ENCODE data around the gene TMBIM1.

The TMBIM1 gene

GRCh38 chr2:218305383-218305782 is 13.1 kb upstream of the TMBIM1 start:
- no peaks in the 10 kb centered on the region for H3K36me3 ChIP-seq (ENCODE audit: control insufficient read depth, insufficient read depth, low read length)
- no peak overlapping the region for H3K27ac ChIP-seq (ENCODE audit: low read length)
- H3K27me3 ChIP-seq (ENCODE audit: control insufficient read depth, insufficient read depth, low read length), result no peaks in the 10 kb centered on the region
- WGBS (ENCODE audit: insufficient coverage, insufficient read length), result no CpG with 5 or more reads among the region's 5 CpGs
- H3K9me3 ChIP-seq (ENCODE audit: control insufficient read depth, insufficient read depth, low read length), result no peaks in the 10 kb centered on the region
- no peak overlapping the region for H3K4me3 ChIP-seq (ENCODE audit: low read length)
- no peak for DNase-seq (ENCODE audit: low read depth, low spot score)
- no peaks in the 10 kb centered on the region for H3K4me1 ChIP-seq (ENCODE audit: control insufficient read depth, insufficient read depth, low read length)

GRCh38 chr2:218301176-218301819 is 9.0 kb upstream of the TMBIM1 start:
- no peak overlapping the region for H3K27ac ChIP-seq (ENCODE audit: low read length)
- H3K4me1 ChIP-seq (ENCODE audit: control insufficient read depth, insufficient read depth, low read length), result no peaks in the 10 kb centered on the region
- no peaks in the 10 kb centered on the region for H3K9me3 ChIP-seq (ENCODE audit: control insufficient read depth, insufficient read depth, low read length)
- no peaks in the 10 kb centered on the region for H3K36me3 ChIP-seq (ENCODE audit: control insufficient read depth, insufficient read depth, low read length)
- WGBS (ENCODE audit: insufficient coverage, insufficient read length), result no CpG with 5 or more reads among the region's 9 CpGs
- peak; percentile 83 for DNase-seq (ENCODE audit: low read depth, low spot score)
- H3K27me3 ChIP-seq (ENCODE audit: control insufficient read depth, insufficient read depth, low read length), result no peaks in the 10 kb centered on the region
- H3K4me3 ChIP-seq (ENCODE audit: low read length), result no peak overlapping the region

GRCh38 chr2:218300141-218300540 is 7.8 kb upstream of the TMBIM1 start:
- Histone ChIP-seq H3K36me3 (ENCODE audit: control insufficient read depth, insufficient read depth, low read length) (no peaks in the 10 kb centered on the region), H3K4me3 (ENCODE audit: low read length) (no peak overlapping the region), H3K4me1 (ENCODE audit: control insufficient read depth, insufficient read depth, low read length) (no peaks in the 10 kb centered on the region; the same call in 1 of the 2 replicates), H3K27ac (ENCODE audit: low read length) (no peak overlapping the region), H3K27me3 (ENCODE audit: control insufficient read depth, insufficient read depth, low read length) (no peaks in the 10 kb centered on the region), H3K9me3 (ENCODE audit: control insufficient read depth, insufficient read depth, low read length) (no peaks in the 10 kb centered on the region)
- no peak for DNase-seq (ENCODE audit: low read depth, low spot score)
- no CpG with 5 or more reads among the region's 4 CpGs for WGBS (ENCODE audit: insufficient coverage, insufficient read length)

- WGBS (ENCODE audit: insufficient coverage, insufficient read length), result no CpG with 5 or more reads among the region's 6 CpGs
- peaks cover 2% of the 10 kb centered on the region; the same call in 1 of the 2 replicates for H3K4me1 ChIP-seq (ENCODE audit: control insufficient read depth, insufficient read depth, low read length)
- no peaks in the 10 kb centered on the region for H3K36me3 ChIP-seq (ENCODE audit: control insufficient read depth, insufficient read depth, low read length)
- no peaks in the 10 kb centered on the region for H3K9me3 ChIP-seq (ENCODE audit: control insufficient read depth, insufficient read depth, low read length)
- no peak overlapping the region for H3K4me3 ChIP-seq (ENCODE audit: low read length)
- H3K27me3 ChIP-seq (ENCODE audit: control insufficient read depth, insufficient read depth, low read length), result no peaks in the 10 kb centered on the region
- no peak overlapping the region for H3K27ac ChIP-seq (ENCODE audit: low read length)
- no peak for DNase-seq (ENCODE audit: low read depth, low spot score)
Measured at GRCh38 chr2:218298314-218298875, 6.1 kb upstream of the TMBIM1 start.

GRCh38 chr2:218296847-218297246 is 4.5 kb upstream of the TMBIM1 start:
- H3K27ac ChIP-seq (ENCODE audit: low read length), result no peak overlapping the region
- no peak for DNase-seq (ENCODE audit: low read depth, low spot score)
- H3K9me3 ChIP-seq (ENCODE audit: control insufficient read depth, insufficient read depth, low read length), result no peaks in the 10 kb centered on the region
- no peaks in the 10 kb centered on the region for H3K36me3 ChIP-seq (ENCODE audit: control insufficient read depth, insufficient read depth, low read length)
- H3K4me3 ChIP-seq (ENCODE audit: low read length), result no peak overlapping the region
- no CpG with 5 or more reads among the region's 7 CpGs for WGBS (ENCODE audit: insufficient coverage, insufficient read length)
- H3K4me1 ChIP-seq (ENCODE audit: control insufficient read depth, insufficient read depth, low read length), result peaks cover 2% of the 10 kb centered on the region; the same call in 1 of the 2 replicates
- H3K27me3 ChIP-seq (ENCODE audit: control insufficient read depth, insufficient read depth, low read length), result no peaks in the 10 kb centered on the region

GRCh38 chr2:218296200-218296599 is 3.9 kb upstream of the TMBIM1 start:
- Histone ChIP-seq H3K9me3 (ENCODE audit: control insufficient read depth, insufficient read depth, low read length) (no peaks in the 10 kb centered on the region), H3K36me3 (ENCODE audit: control insufficient read depth, insufficient read depth, low read length) (no peaks in the 10 kb centered on the region), H3K4me1 (ENCODE audit: control insufficient read depth, insufficient read depth, low read length) (peaks cover 2% of the 10 kb centered on the region; the same call in 1 of the 2 replicates), H3K27ac (ENCODE audit: low read length) (no peak overlapping the region), H3K27me3 (ENCODE audit: control insufficient read depth, insufficient read depth, low read length) (no peaks in the 10 kb centered on the region), H3K4me3 (ENCODE audit: low read length) (no peak overlapping the region)
- no CpG with 5 or more reads among the region's 1 CpG for WGBS (ENCODE audit: insufficient coverage, insufficient read length)
- no peak for DNase-seq (ENCODE audit: low read depth, low spot score)

- H3K27ac ChIP-seq (ENCODE audit: low read length), result no peak overlapping the region
- H3K4me1 ChIP-seq (ENCODE audit: control insufficient read depth, insufficient read depth, low read length), result peaks cover 2% of the 10 kb centered on the region; the same call in 1 of the 2 replicates
- H3K36me3 ChIP-seq (ENCODE audit: control insufficient read depth, insufficient read depth, low read length), result no peaks in the 10 kb centered on the region
- no peak overlapping the region for H3K4me3 ChIP-seq (ENCODE audit: low read length)
- no peaks in the 10 kb centered on the region for H3K27me3 ChIP-seq (ENCODE audit: control insufficient read depth, insufficient read depth, low read length)
- no CpG with 5 or more reads among the region's 7 CpGs for WGBS (ENCODE audit: insufficient coverage, insufficient read length)
- no peak for DNase-seq (ENCODE audit: low read depth, low spot score)
- H3K9me3 ChIP-seq (ENCODE audit: control insufficient read depth, insufficient read depth, low read length), result no peaks in the 10 kb centered on the region
Measured at GRCh38 chr2:218295029-218295428, 2.7 kb upstream of the TMBIM1 start.

- Histone ChIP-seq H3K36me3 (ENCODE audit: control insufficient read depth, insufficient read depth, low read length) (no peaks in the 10 kb centered on the region), H3K9me3 (ENCODE audit: control insufficient read depth, insufficient read depth, low read length) (no peaks in the 10 kb centered on the region), H3K4me1 (ENCODE audit: control insufficient read depth, insufficient read depth, low read length) (peaks cover 2% of the 10 kb centered on the region; the same call in 1 of the 2 replicates), H3K27ac (ENCODE audit: low read length) (no peak overlapping the region), H3K27me3 (ENCODE audit: control insufficient read depth, insufficient read depth, low read length) (no peaks in the 10 kb centered on the region), H3K4me3 (ENCODE audit: low read length) (no peak overlapping the region)
- no peak for DNase-seq (ENCODE audit: low read depth, low spot score)
- no CpG with 5 or more reads among the region's 5 CpGs for WGBS (ENCODE audit: insufficient coverage, insufficient read length)
Measured at GRCh38 chr2:218294430-218295022, 2.2 kb upstream of the TMBIM1 start.

- Histone ChIP-seq H3K36me3 (ENCODE audit: control insufficient read depth, insufficient read depth, low read length) (no peaks in the 10 kb centered on the region), H3K9me3 (ENCODE audit: control insufficient read depth, insufficient read depth, low read length) (no peaks in the 10 kb centered on the region), H3K4me3 (ENCODE audit: low read length) (no peak overlapping the region), H3K27ac (ENCODE audit: low read length) (no peak overlapping the region), H3K4me1 (ENCODE audit: control insufficient read depth, insufficient read depth, low read length) (peaks cover 2% of the 10 kb centered on the region; the same call in 1 of the 2 replicates), H3K27me3 (ENCODE audit: control insufficient read depth, insufficient read depth, low read length) (no peaks in the 10 kb centered on the region)
- no peak for DNase-seq (ENCODE audit: low read depth, low spot score)
- no CpG with 5 or more reads among the region's 5 CpGs for WGBS (ENCODE audit: insufficient coverage, insufficient read length)
Measured at GRCh38 chr2:218293715-218294429, 1.6 kb upstream of the TMBIM1 start.

- Histone ChIP-seq H3K4me1 (ENCODE audit: control insufficient read depth, insufficient read depth, low read length) (peaks cover 5% of the 10 kb centered on the region), H3K4me3 (ENCODE audit: low read length) (peak overlapping the region; percentile 79; the same call in 1 of the 2 replicates), H3K27ac (ENCODE audit: low read length) (no peak overlapping the region), H3K9me3 (ENCODE audit: control insufficient read depth, insufficient read depth, low read length) (no peaks in the 10 kb centered on the region), H3K36me3 (ENCODE audit: control insufficient read depth, insufficient read depth, low read length) (no peaks in the 10 kb centered on the region), H3K27me3 (ENCODE audit: control insufficient read depth, insufficient read depth, low read length) (no peaks in the 10 kb centered on the region)
- WGBS (ENCODE audit: insufficient coverage, insufficient read length), result no CpG with 5 or more reads among the region's 12 CpGs
- DNase-seq (ENCODE audit: low read depth, low spot score), result no peak
Measured at GRCh38 chr2:218291318-218292047, 820 bp downstream of the TMBIM1 start.
